ENCODE data around the gene ITGB5.

Gene ITGB5

DNA sequence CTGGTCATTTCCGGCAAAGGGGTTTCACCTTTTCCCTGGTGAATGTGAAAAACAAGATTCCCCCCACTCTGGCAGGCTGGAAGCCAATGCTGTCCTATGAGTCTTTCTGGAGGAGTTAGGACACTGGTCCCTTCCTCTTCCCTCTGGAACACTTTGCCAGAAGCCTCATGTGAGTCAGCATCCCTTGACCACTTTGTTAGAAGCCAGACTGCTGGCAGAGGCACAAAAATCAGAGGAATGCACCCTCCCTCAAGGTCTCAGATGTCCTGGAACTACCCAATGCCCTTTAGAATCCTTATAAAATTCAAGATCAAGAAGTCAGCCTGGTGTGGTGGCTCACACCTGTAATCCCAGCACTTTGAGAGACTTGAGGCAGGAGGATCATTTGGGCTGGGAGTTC, 26.6 kb downstream of the ITGB5 start:
- DNase-seq = no peak

DNA sequence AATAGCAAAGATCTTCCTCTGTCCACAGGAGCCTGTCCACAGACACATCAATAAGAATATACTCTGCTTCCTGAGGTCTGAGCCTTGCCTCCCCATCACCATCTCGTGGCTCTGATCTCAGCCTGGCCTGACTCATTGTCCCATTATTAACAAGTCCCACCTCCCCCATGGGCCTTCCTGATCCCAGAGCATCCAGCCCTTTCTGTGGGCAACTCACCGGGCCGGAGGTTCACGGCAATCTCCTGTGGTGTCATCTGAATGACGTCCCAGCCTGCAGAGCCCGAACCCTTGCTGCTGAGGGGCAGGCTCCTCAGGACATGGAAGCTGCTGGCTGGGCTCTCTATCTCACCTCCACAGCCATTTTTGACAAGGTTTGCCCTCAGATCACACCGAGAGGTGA, 28.1 kb downstream of the ITGB5 start:
- DNase-seq = no peak

GRCh38 chr3:124858275-124858674, 28.9 kb downstream of the ITGB5 start:
- no peak for DNase-seq

DNA sequence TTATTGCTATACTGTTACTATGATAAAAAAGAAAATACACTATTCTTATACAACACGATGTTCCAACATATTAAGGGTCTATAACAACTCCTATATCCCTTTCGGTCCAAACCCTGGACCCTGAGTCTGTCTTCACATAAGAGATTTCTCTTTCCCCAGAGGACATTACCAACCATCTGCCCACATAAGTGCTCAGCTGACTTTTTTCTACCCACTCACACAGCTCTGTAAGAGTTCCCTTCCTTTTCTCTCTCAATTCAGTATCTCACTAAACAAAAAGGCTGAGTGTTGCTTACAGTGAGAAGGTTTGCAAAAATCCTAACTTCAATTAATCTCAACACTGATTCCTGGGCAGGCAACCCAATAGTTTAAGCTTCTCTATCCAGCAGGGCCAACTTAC, 30.5 kb downstream of the ITGB5 start:
- DNase-seq = no peak

- DNase-seq = no peak
Measured at GRCh38 chr3:124854009-124854408, 33.2 kb downstream of the ITGB5 start.

GRCh38 chr3:124853446-124853845, 33.7 kb downstream of the ITGB5 start:
- no peak for DNase-seq

GRCh38 chr3:124851905-124852304, 35.3 kb downstream of the ITGB5 start:
- DNase-seq = no peak

GRCh38 chr3:124851136-124851535, 36.0 kb downstream of the ITGB5 start:
- no peak for DNase-seq

DNA sequence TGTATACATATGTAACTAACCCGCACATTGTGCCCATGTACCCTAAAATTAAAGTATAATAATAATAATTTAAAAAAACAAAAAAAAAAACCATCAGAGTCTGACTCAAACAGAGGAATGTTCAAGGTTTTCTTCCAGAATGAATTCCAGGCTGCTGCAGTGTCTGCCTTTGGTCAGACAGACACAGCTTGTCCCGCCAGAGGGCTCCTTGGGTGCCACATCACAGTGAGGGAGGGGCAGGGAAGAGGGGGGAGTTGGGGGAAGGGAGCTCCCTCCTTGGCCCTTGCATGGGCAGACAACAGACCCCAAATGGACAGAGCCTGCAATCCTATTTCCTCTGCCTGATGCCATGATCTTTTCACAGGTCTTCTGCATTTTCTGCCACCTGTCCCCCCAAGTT, 36.5 kb downstream of the ITGB5 start:
- DNase-seq = no peak

GRCh38 chr3:124850212-124850611, 37.0 kb downstream of the ITGB5 start:
- DNase-seq = no peak

DNA sequence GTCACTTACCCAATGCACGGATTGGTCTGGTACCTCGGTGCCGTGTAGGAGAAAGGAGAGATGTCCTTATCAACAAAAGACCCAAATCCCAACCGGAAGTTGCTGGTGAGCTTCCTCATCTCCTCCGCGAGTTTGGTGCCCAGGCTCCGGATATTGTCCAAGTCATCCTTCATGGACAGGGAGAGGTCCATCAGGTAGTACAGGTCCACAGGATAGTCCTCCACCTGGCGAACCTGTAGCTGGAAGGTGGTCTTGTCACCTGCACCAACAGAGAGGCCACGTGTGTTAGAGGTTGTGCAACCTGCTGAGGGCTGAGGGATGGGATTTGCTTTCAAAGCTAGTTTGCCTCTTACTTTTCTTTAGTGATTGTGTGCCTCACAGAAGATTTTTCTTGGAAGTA, 38.9 kb downstream of the ITGB5 start:
- DNase-seq = no peak

DNA sequence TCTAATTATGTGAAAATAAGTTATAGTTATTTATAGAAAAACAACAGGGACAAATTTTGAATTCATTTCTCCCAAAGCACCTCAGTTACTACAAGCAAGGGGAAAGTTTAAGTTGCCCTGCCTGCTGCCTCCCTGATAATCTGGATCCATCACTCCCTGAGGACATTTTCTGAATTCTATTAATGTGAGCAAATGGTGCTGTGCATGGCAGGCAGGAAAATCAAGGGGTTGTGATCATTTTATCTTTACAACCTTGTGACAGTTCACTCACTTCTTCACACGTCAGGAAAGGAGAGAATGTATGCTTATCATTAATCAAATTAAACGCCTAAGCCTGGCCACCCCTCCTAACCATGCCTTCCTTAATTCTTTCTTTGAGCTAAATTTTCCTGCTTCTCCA, 39.3 kb downstream of the ITGB5 start:
- DNase-seq = no peak

DNA sequence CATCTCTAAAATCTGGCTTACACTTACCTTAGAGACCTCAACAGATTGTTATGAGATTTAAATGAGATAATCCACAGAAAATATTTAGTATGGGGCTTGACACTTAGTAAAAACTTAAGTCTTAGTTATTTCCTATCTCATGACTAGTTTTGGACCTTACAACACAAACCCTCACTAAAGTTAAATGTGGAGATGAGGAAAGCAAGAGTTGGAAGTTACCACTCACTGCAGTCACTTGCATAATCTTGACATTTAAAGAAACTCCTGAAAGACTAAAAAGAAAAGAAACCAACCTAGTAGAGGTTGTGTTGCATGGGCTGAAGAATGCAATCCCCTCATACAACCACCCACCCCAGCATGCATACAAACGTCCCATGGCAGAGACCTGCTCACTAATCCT, 40.1 kb downstream of the ITGB5 start:
- no peak for DNase-seq

DNA sequence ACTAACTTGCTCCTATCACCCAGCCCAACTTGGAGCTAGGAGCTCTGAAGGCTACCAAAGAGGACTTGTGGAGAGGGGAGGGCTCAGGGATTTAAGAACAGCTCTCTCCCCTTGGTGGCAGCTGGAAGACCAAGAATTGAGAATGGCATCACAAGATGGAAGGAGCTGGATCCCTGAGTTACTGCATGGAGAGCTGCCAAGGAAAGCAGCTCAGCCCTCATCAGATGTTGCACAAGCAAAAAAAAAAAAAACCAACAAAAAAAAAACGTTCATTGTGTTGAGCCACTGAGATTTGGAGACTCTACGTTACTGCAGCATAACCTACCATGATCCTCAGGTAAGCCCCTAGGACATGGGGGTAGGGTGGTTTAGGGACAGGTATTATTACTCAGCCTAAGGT, 41.0 kb downstream of the ITGB5 start:
- no peak for DNase-seq

DNA sequence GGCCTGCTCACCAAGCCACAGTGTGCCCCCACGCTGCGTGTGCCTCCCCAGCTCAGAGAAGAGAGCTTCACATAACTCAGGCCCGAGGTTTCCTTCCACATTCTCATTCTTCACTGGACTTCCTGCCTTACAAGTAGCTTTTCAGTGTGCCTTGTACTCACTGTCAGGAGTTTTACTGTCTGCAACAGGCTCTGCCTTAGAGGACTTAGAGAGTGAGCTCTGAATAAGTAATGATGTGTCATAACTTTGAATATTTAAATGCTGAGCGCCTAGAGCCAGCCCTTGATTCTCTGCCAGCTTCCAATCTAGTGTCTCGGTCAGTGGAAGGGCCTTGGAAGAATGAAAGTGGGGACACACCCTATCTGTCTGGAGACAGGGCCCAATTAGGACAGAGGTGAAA, 41.8 kb downstream of the ITGB5 start:
- no peak for DNase-seq

- no peak for DNase-seq
Measured at GRCh38 chr3:124843506-124844177, 43.5 kb downstream of the ITGB5 start.

DNA sequence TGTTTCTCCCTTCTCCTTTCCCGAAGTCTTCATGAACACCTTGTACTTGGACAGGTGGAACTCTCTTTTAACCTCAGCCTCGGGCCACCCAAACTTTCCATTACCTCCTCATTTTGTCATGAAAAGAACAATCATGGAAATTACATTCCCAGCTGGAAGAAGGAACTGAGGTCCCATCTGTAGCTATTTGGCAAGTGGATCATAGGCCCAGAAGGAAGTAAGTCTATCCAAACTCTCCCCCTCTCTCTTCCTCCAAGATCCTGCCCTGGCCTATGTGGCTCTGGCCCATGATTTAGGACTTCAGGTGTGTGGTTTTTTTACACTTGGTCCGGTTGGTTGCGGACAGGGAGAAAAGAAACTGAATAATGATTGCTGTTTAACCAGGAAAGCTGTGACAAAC, 44.1 kb downstream of the ITGB5 start:
- DNase-seq = no peak

GRCh38 chr3:124841517-124841916, 45.6 kb downstream of the ITGB5 start:
- no peak for DNase-seq

- no peak for DNase-seq
Measured at GRCh38 chr3:124840331-124840730, 46.8 kb downstream of the ITGB5 start.

GRCh38 chr3:124839896-124840295, 47.3 kb downstream of the ITGB5 start:
- no peak for DNase-seq

GRCh38 chr3:124838963-124839362, 48.2 kb downstream of the ITGB5 start:
- DNase-seq = no peak

GRCh38 chr3:124837730-124838186, 49.4 kb downstream of the ITGB5 start:
- no peak for DNase-seq

DNA sequence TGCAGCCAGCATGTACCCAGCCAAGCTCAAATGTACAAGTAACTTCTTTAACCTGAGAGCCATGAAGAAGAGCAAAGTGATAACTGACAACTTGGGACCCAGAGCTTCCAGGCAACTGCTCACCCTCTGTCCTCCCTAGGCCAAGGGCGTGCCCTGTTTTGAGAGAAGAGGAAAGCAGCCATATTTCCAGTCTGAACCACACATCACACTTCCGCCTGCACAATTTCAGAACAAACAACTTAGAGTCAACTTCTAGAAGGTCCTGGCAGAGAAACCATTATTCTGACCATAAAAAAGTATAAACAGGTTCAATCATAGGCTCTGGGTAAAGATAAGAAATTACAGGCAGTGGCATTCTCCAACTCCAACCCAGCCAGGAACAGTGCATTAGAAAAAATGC, 50.1 kb downstream of the ITGB5 start:
- peak; percentile 20 for DNase-seq

DNA sequence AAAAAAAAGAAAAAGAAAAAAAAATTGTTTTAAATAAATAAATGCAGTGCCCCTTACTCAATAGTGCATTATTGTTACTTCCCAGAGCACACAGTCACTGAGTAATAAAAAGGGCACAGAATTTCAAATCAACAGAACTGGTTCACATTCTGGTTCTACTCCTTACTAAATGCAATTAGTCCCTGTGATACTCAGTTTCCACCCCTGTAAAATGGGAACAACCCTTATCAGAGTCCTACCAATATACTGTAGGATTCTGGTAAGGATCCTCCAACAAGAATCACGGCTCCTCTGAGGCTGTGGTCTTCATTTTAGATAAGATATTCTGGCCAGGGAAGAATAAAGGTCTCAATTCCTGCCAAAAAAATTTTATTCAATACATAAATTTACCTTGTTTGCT, 50.7 kb downstream of the ITGB5 start:
- DNase-seq = no peak
